ENCODE results near the gene MBD3L2. TPM values are rescaled to one million over a fixed set of nuclear protein-coding genes. Genes with fewer than 3 reads are reported as not detected.
"Not testable (repeated sequence)": the region's sequence is repeated elsewhere in the genome, so short reads cannot be mapped to it uniquely, and the experiment has no call there.

MBD3L2 gene
- not detected for total RNA-seq (2021; fragmentation: NEBNext Ultra II Directional; extraction: Animal tissue kit (Norgen Biotek cat#: 25700))
- long read RNA-seq = 0 reads

DNA sequence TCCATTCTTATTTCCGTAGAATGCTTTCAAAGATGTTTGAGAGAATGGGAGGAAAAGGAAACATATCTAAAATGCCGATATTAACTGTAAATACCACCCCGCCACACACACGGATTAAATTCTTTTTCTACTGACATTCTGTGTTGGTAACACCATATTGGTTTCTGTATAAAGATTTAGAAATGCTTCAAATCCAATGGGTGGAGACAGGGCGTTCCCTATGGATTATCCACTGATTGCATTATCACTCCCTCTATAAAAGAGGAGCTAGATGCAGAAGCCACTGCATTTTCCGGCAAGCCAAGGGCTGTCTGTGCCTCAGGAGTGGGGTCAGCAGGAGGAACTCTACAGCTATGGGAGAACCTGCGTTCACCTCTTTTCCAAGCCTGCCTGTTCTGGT lies at the start of gene MBD3L2:
TSS of gene MBD3L2 (plus strand) at position 301 of the 400 bp plus-strand sequence. CDS start at position 354, 53 bp downstream.
- not testable (repeated sequence) for H3K4me1 Mint-ChIP-seq (ENCODE audit: low read depth); H3K9me3 Mint-ChIP-seq; DNase-seq; H3K36me3 Mint-ChIP-seq (ENCODE audit: low read depth); H3K27me3 Mint-ChIP-seq (ENCODE audit: insufficient read depth); H3K27ac Mint-ChIP-seq; H3K4me3 Mint-ChIP-seq

DNA sequence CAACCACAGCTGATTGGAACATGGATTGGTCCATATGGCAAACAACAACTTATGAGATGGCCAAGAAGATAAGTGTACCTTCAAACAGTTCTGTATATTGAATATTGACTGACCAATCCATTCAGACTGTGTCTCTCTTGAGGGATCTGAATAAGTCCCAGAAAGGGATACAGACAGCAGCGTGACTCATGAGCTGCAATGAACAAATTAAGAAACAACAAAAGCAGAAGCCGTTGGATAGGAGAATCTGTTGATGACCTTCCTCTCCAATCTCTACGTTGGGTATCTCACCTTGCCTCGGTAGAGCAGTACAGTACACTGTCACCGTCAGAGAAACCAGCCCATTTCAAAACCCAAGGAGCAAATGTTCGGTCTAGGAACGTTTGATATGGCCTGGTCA lies 49.2 kb upstream of the MBD3L2 start:
- H3K27ac Mint-ChIP-seq = no peak overlapping the region
- no peak for DNase-seq
- peaks cover 5% of the 10 kb centered on the region; the same call in 1 of the 2 replicates for H3K36me3 Mint-ChIP-seq (ENCODE audit: low read depth)
- peaks cover 32% of the 10 kb centered on the region for H3K9me3 Mint-ChIP-seq
- no peaks in the 10 kb centered on the region for H3K4me1 Mint-ChIP-seq (ENCODE audit: low read depth)
- no peak for TF ChIP-seq CTCF (IDR thresholded peaks at IDR 0.05)
- H3K4me3 Mint-ChIP-seq = no peak overlapping the region
- H3K27me3 Mint-ChIP-seq (ENCODE audit: insufficient read depth) = peaks cover 3% of the 10 kb centered on the region; the same call in 1 of the 2 replicates

- TF ChIP-seq CTCF (IDR thresholded peaks at IDR 0.05) = no peak
- no peaks in the 10 kb centered on the region for H3K4me1 Mint-ChIP-seq (ENCODE audit: low read depth)
- H3K4me3 Mint-ChIP-seq = no peak overlapping the region
- peaks cover under 1% of the 10 kb centered on the region; the same call in 1 of the 2 replicates for H3K36me3 Mint-ChIP-seq (ENCODE audit: low read depth)
- H3K27me3 Mint-ChIP-seq (ENCODE audit: insufficient read depth) = peaks cover 3% of the 10 kb centered on the region; the same call in 1 of the 2 replicates
- peaks cover 28% of the 10 kb centered on the region for H3K9me3 Mint-ChIP-seq
- no peak overlapping the region for H3K27ac Mint-ChIP-seq
- no peak for DNase-seq
These were observed 48.8 kb upstream of the MBD3L2 start for GRCh38 chr19:7000333-7000732.

DNA sequence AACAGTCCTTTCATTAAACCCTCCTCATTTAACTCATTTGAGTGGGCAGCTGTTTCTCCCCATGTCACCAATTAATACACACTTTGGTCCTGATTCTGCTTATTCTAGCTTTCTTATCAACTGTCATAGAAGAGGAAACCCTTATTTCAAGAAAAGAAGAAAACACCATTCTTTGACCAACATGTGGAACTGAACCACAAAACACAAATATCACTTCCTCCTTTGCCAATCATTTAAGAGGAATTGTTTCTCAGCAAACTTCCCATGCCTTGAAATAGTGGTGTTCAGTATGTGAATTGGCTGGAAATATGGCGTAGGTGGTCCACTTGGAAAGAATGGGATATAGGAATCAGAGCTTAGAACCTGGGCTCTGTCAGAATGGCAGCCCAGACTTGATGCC lies 48.3 kb upstream of the MBD3L2 start:
- no peak overlapping the region for H3K27ac Mint-ChIP-seq
- TF ChIP-seq CTCF (IDR thresholded peaks at IDR 0.05) = no peak
- no peak for DNase-seq
- H3K27me3 Mint-ChIP-seq (ENCODE audit: insufficient read depth) = peaks cover 3% of the 10 kb centered on the region; the same call in 1 of the 2 replicates
- H3K4me1 Mint-ChIP-seq (ENCODE audit: low read depth) = no peaks in the 10 kb centered on the region
- H3K4me3 Mint-ChIP-seq = no peak overlapping the region
- H3K36me3 Mint-ChIP-seq (ENCODE audit: low read depth) = no peaks in the 10 kb centered on the region; the same call in 1 of the 2 replicates
- H3K9me3 Mint-ChIP-seq = peaks cover 23% of the 10 kb centered on the region

DNA sequence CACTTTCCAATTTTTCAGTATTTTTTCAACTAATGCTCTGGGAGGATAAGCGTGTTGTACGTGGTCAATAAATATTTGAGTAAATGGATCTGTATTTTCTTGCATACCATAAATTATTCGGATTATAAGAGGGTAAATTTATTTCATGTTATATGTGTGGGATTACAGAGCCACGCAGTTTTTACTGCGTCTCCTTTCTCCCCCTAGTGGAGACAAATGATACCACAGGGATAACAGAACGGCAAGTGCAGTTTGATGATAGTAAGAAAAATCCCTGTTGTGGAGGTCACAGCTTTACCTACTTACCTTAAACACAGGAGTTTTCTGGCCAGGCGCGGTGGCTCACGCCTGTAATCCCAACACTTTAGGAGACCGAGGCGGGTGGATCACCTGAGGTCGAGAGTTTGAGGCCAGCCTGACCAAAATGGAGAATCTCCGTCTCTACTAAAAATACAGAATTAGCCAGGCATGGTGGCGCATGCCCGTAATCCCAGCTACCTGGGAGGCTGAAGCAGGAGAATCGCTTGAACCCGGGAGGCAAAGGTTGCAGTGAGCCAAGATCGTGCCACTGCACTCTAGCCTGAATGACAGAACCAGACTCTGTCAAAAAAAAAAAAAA lies 44.7 kb upstream of the MBD3L2 start:
- peaks cover 12% of the 10 kb centered on the region for H3K9me3 Mint-ChIP-seq
- TF ChIP-seq CTCF (IDR thresholded peaks at IDR 0.05) = peak; percentile 77
- peaks cover 5% of the 10 kb centered on the region; the same call in 1 of the 2 replicates for H3K36me3 Mint-ChIP-seq (ENCODE audit: low read depth)
- no peaks in the 10 kb centered on the region for H3K4me1 Mint-ChIP-seq (ENCODE audit: low read depth)
- H3K27ac Mint-ChIP-seq = no peak overlapping the region
- peak; percentile 26 for DNase-seq
- H3K4me3 Mint-ChIP-seq = no peak overlapping the region
- peaks cover 3% of the 10 kb centered on the region; the same call in 1 of the 2 replicates for H3K27me3 Mint-ChIP-seq (ENCODE audit: insufficient read depth)

DNA sequence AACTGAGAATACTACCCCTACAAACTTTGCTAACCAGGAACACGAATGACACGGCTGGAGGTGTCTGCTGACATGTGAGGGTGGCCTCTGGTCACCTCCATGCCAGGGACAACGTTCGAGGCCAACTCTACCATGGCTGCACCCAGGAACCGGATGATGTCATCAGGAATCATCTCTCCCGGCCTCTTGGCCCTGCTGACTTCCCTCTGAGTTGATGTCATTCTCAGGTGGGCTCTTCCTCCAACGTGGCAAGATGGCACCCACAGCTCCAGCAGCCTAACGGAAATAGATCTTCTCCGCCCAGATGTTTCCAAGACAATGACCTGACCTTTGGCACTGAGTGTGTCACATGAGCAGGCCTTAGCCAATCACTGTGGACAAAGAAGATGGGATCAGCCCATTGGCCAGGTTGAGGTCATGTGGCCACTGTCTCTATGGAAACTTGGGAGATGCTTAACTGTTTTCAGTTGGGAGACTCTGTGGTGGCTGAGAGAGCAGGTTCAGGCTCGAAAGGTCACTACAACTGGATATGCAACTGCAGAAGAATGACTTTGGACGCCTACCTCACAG lies 42.9 kb upstream of the MBD3L2 start:
- no peak for TF ChIP-seq CTCF (IDR thresholded peaks at IDR 0.05)
- Mint-ChIP-seq H3K4me1 (ENCODE audit: low read depth) (no peaks in the 10 kb centered on the region), H3K36me3 (ENCODE audit: low read depth) (peaks cover 8% of the 10 kb centered on the region), H3K9me3 (peaks cover 19% of the 10 kb centered on the region), H3K27ac (no peak overlapping the region), H3K27me3 (ENCODE audit: insufficient read depth) (peaks cover 5% of the 10 kb centered on the region; the same call in 1 of the 2 replicates), H3K4me3 (no peak overlapping the region)
- no peak for DNase-seq
